GM18873 (cell line): ENCODE measurements around the gene DRP2.
"Not testable (repeated sequence)": the region's sequence is repeated elsewhere in the genome, so short reads cannot be mapped to it uniquely, and the experiment has no call there.

Experiments
- ATAC-seq: cut with Tn5 transposase; IDR thresholded peaks from one replicate; pipeline ENCODE4 v1.9.1; 2021; ENCODE audit warnings: mild to moderate bottlenecking, moderate library complexity, moderate number of reproducible peaks; ENCODE audit not compliant: unreplicated experiment, low FRiP score

The DRP2 gene

GRCh38 chrX:101219116-101219863 lies at the start of gene DRP2:
TSS of gene DRP2 (plus strand) at chrX:101219786. CDS start at chrX:101231648, 11,862 bp downstream.
- no peak for ATAC-seq

GRCh38 chrX:101171883-101172400 lies 47.6 kb upstream of the DRP2 start:
- ATAC-seq = no peak

- ATAC-seq = no peak
Measured at GRCh38 chrX:101176439-101176838, 43.1 kb upstream of the DRP2 start.

- ATAC-seq = not testable (repeated sequence)
Measured at GRCh38 chrX:101184876-101185275, 34.7 kb upstream of the DRP2 start.

GRCh38 chrX:101187961-101188360 lies 31.6 kb upstream of the DRP2 start:
- not testable (repeated sequence) for ATAC-seq

- no peak for ATAC-seq
Measured at GRCh38 chrX:101190736-101191135, 28.9 kb upstream of the DRP2 start.

- ATAC-seq = no peak
Measured at GRCh38 chrX:101191217-101191750, 28.3 kb upstream of the DRP2 start.

GRCh38 chrX:101195442-101196173 lies 24.0 kb upstream of the DRP2 start:
- no peak for ATAC-seq

GRCh38 chrX:101203761-101204351 lies 15.7 kb upstream of the DRP2 start:
- no peak for ATAC-seq

- ATAC-seq = peak; percentile 68
Measured at GRCh38 chrX:101206471-101206870, 13.1 kb upstream of the DRP2 start.

GRCh38 chrX:101208152-101208905 lies 11.3 kb upstream of the DRP2 start:
- no peak for ATAC-seq

GRCh38 chrX:101210630-101211029 lies 9.0 kb upstream of the DRP2 start:
- ATAC-seq = no peak

GRCh38 chrX:101217689-101218088 lies 1.9 kb upstream of the DRP2 start:
- ATAC-seq = no peak

GRCh38 chrX:101219864-101220346 lies 319 bp downstream of the DRP2 start:
- no peak for ATAC-seq

GRCh38 chrX:101220662-101221260 lies 1.2 kb downstream of the DRP2 start:
- ATAC-seq = no peak

GRCh38 chrX:101223226-101223625 lies 3.6 kb downstream of the DRP2 start:
- no peak for ATAC-seq

GRCh38 chrX:101229170-101229569 lies 9.6 kb downstream of the DRP2 start:
- ATAC-seq = no peak

GRCh38 chrX:101230636-101231035 lies 11.1 kb downstream of the DRP2 start:
- no peak for ATAC-seq

- no peak for ATAC-seq
Measured at GRCh38 chrX:101231080-101231479, 11.5 kb downstream of the DRP2 start.

- no peak for ATAC-seq
Measured at GRCh38 chrX:101232316-101232715, 12.7 kb downstream of the DRP2 start.
